ENCODE measurements around the gene RAPSN.
A peak's percentile ranks its signal among the peaks of the same experiment; 100 is the strongest.

Gene RAPSN

GRCh38 chr11:47437218-47437745 lies 11.7 kb downstream of the RAPSN start:
- peaks cover 0 to 7% of the 10 kb centered on the region in 2 donors for H3K4me1 ChIP-seq (ENCODE audit: control insufficient read depth in 2 of 2, insufficient read depth in 2 of 2, low read length in 2 of 2)
- H3K27ac ChIP-seq (ENCODE audit: low read depth in 2 of 2, low read length in 2 of 2), result no peak overlapping the region
- no peak overlapping the region for H3K9ac ChIP-seq (ENCODE audit: low read depth in 1 of 2, low read length in 2 of 2)

GRCh38 chr11:47436726-47437125 lies 12.2 kb downstream of the RAPSN start:
- H3K27me3 ChIP-seq (ENCODE audit: control insufficient read depth in 2 of 2, insufficient read depth in 2 of 2, low read length in 2 of 2), result no peaks in the 10 kb centered on the region
- peaks cover 0 to 7% of the 10 kb centered on the region in 2 donors for H3K4me1 ChIP-seq (ENCODE audit: control insufficient read depth in 2 of 2, insufficient read depth in 2 of 2, low read length in 2 of 2)
- no peak overlapping the region for H3K4me3 ChIP-seq (ENCODE audit: low read length in 2 of 2)
- H3K36me3 ChIP-seq (ENCODE audit: control insufficient read depth in 2 of 2, insufficient read depth in 2 of 2, low read length in 2 of 2), result no peaks in the 10 kb centered on the region
- H3K27ac ChIP-seq (ENCODE audit: low read depth in 2 of 2, low read length in 2 of 2), result no peak overlapping the region
- H3K9me3 ChIP-seq (ENCODE audit: control insufficient read depth in 2 of 2, low read length in 2 of 2), result no peaks in the 10 kb centered on the region
- no peak overlapping the region for H3K9ac ChIP-seq (ENCODE audit: low read depth in 1 of 2, low read length in 2 of 2)

More at GRCh38 chr11:47437218-47437745, 11.7 kb downstream of the RAPSN start:
- Histone ChIP-seq H3K36me3 (ENCODE audit: control insufficient read depth in 2 of 2, insufficient read depth in 2 of 2, low read length in 2 of 2) (no peaks in the 10 kb centered on the region), H3K9me3 (ENCODE audit: control insufficient read depth in 2 of 2, low read length in 2 of 2) (no peaks in the 10 kb centered on the region), H3K4me3 (ENCODE audit: low read length in 2 of 2) (no peak overlapping the region), H3K27me3 (ENCODE audit: control insufficient read depth in 2 of 2, insufficient read depth in 2 of 2, low read length in 2 of 2) (no peaks in the 10 kb centered on the region)

- no peak overlapping the region for H3K9ac ChIP-seq (ENCODE audit: low read depth in 1 of 2, low read length in 2 of 2)
- H3K4me1 ChIP-seq (ENCODE audit: control insufficient read depth in 2 of 2, insufficient read depth in 2 of 2, low read length in 2 of 2), result peaks cover 0 to 7% of the 10 kb centered on the region in 2 donors
- H3K27ac ChIP-seq (ENCODE audit: low read depth in 2 of 2, low read length in 2 of 2), result no peak overlapping the region
- no peaks in the 10 kb centered on the region for H3K36me3 ChIP-seq (ENCODE audit: control insufficient read depth in 2 of 2, insufficient read depth in 2 of 2, low read length in 2 of 2)
- H3K9me3 ChIP-seq (ENCODE audit: control insufficient read depth in 2 of 2, low read length in 2 of 2), result no peaks in the 10 kb centered on the region
- no peak overlapping the region for H3K4me3 ChIP-seq (ENCODE audit: low read length in 2 of 2)
- no peaks in the 10 kb centered on the region for H3K27me3 ChIP-seq (ENCODE audit: control insufficient read depth in 2 of 2, insufficient read depth in 2 of 2, low read length in 2 of 2)
Observed at GRCh38 chr11:47435687-47436086, 13.2 kb downstream of the RAPSN start.

GRCh38 chr11:47434011-47434786 lies 14.7 kb downstream of the RAPSN start:
- H3K27ac ChIP-seq (ENCODE audit: low read depth in 2 of 2, low read length in 2 of 2), result no peak overlapping the region

GRCh38 chr11:47433157-47433556 lies 15.8 kb downstream of the RAPSN start:
- H3K27me3 ChIP-seq (ENCODE audit: control insufficient read depth in 2 of 2, insufficient read depth in 2 of 2, low read length in 2 of 2), result no peaks in the 10 kb centered on the region
- no peak overlapping the region for H3K4me3 ChIP-seq (ENCODE audit: low read length in 2 of 2)
- H3K36me3 ChIP-seq (ENCODE audit: control insufficient read depth in 2 of 2, insufficient read depth in 2 of 2, low read length in 2 of 2), result no peaks in the 10 kb centered on the region
- no peak overlapping the region for H3K9ac ChIP-seq (ENCODE audit: low read depth in 1 of 2, low read length in 2 of 2)
- no peak overlapping the region for H3K27ac ChIP-seq (ENCODE audit: low read depth in 2 of 2, low read length in 2 of 2)
- H3K9me3 ChIP-seq (ENCODE audit: control insufficient read depth in 2 of 2, low read length in 2 of 2), result no peaks in the 10 kb centered on the region
- peaks cover 0 to 7% of the 10 kb centered on the region in 2 donors for H3K4me1 ChIP-seq (ENCODE audit: control insufficient read depth in 2 of 2, insufficient read depth in 2 of 2, low read length in 2 of 2)

More at GRCh38 chr11:47434011-47434786, 14.7 kb downstream of the RAPSN start:
- Histone ChIP-seq H3K27me3 (ENCODE audit: control insufficient read depth in 2 of 2, insufficient read depth in 2 of 2, low read length in 2 of 2) (no peaks in the 10 kb centered on the region), H3K4me3 (ENCODE audit: low read length in 2 of 2) (no peak overlapping the region), H3K9ac (ENCODE audit: low read depth in 1 of 2, low read length in 2 of 2) (no peak overlapping the region), H3K4me1 (ENCODE audit: control insufficient read depth in 2 of 2, insufficient read depth in 2 of 2, low read length in 2 of 2) (peaks cover 0 to 7% of the 10 kb centered on the region in 2 donors), H3K36me3 (ENCODE audit: control insufficient read depth in 2 of 2, insufficient read depth in 2 of 2, low read length in 2 of 2) (no peaks in the 10 kb centered on the region), H3K9me3 (ENCODE audit: control insufficient read depth in 2 of 2, low read length in 2 of 2) (no peaks in the 10 kb centered on the region)

GRCh38 chr11:47431356-47432083 lies 17.4 kb downstream of the RAPSN start:
- Histone ChIP-seq H3K36me3 (ENCODE audit: control insufficient read depth in 2 of 2, insufficient read depth in 2 of 2, low read length in 2 of 2) (no peaks in the 10 kb centered on the region), H3K4me3 (ENCODE audit: low read length in 2 of 2) (no peak overlapping the region), H3K9me3 (ENCODE audit: control insufficient read depth in 2 of 2, low read length in 2 of 2) (no peaks in the 10 kb centered on the region), H3K27ac (ENCODE audit: low read depth in 2 of 2, low read length in 2 of 2) (no peak overlapping the region), H3K4me1 (ENCODE audit: control insufficient read depth in 2 of 2, insufficient read depth in 2 of 2, low read length in 2 of 2) (no peaks in the 10 kb centered on the region), H3K27me3 (ENCODE audit: control insufficient read depth in 2 of 2, insufficient read depth in 2 of 2, low read length in 2 of 2) (no peaks in the 10 kb centered on the region), H3K9ac (ENCODE audit: low read depth in 1 of 2, low read length in 2 of 2) (no peak overlapping the region)

GRCh38 chr11:47430524-47430923 lies 18.4 kb downstream of the RAPSN start:
- H3K27me3 ChIP-seq (ENCODE audit: control insufficient read depth in 2 of 2, insufficient read depth in 2 of 2, low read length in 2 of 2), result no peaks in the 10 kb centered on the region
- no peak overlapping the region for H3K4me3 ChIP-seq (ENCODE audit: low read length in 2 of 2)
- no peaks in the 10 kb centered on the region for H3K36me3 ChIP-seq (ENCODE audit: control insufficient read depth in 2 of 2, insufficient read depth in 2 of 2, low read length in 2 of 2)
- H3K27ac ChIP-seq (ENCODE audit: low read depth in 2 of 2, low read length in 2 of 2), result no peak overlapping the region
- no peak overlapping the region for H3K9ac ChIP-seq (ENCODE audit: low read depth in 1 of 2, low read length in 2 of 2)
- H3K4me1 ChIP-seq (ENCODE audit: control insufficient read depth in 2 of 2, insufficient read depth in 2 of 2, low read length in 2 of 2), result peaks cover 2 to 3% of the 10 kb centered on the region in 2 donors
- H3K9me3 ChIP-seq (ENCODE audit: control insufficient read depth in 2 of 2, low read length in 2 of 2), result no peaks in the 10 kb centered on the region

GRCh38 chr11:47426062-47426956 lies 22.6 kb downstream of the RAPSN start, which contains the start of gene PSMC3:
TSS of gene PSMC3 (minus strand) at chr11:47426439. CDS start at chr11:47426279, 160 bp downstream.
- H3K9me3 ChIP-seq (ENCODE audit: control insufficient read depth in 2 of 2, low read length in 2 of 2), result no peaks in the 10 kb centered on the region
- peak within 1 kb of the TSS; percentile 92 to 93 for H3K9ac ChIP-seq (ENCODE audit: low read depth in 1 of 2, low read length in 2 of 2)
- peaks cover 9 to 10% of the 10 kb centered on the region in 2 donors for H3K4me1 ChIP-seq (ENCODE audit: control insufficient read depth in 2 of 2, insufficient read depth in 2 of 2, low read length in 2 of 2)
- peak within 1 kb of the TSS; percentile 84 to 87 for H3K27ac ChIP-seq (ENCODE audit: low read depth in 2 of 2, low read length in 2 of 2)
- H3K27me3 ChIP-seq (ENCODE audit: control insufficient read depth in 2 of 2, insufficient read depth in 2 of 2, low read length in 2 of 2), result no peaks in the 10 kb centered on the region
- H3K36me3 ChIP-seq (ENCODE audit: control insufficient read depth in 2 of 2, insufficient read depth in 2 of 2, low read length in 2 of 2), result peaks cover 18 to 31% of the 10 kb centered on the region in 2 donors
- peak within 1 kb of the TSS; percentile 97 to 99 for H3K4me3 ChIP-seq (ENCODE audit: low read length in 2 of 2)

- Histone ChIP-seq H3K4me1 (ENCODE audit: control insufficient read depth in 2 of 2, insufficient read depth in 2 of 2, low read length in 2 of 2) (peaks cover 9 to 10% of the 10 kb centered on the region in 2 donors), H3K4me3 (ENCODE audit: low read length in 2 of 2) (peak overlapping the region; percentile 97 to 99), H3K27me3 (ENCODE audit: control insufficient read depth in 2 of 2, insufficient read depth in 2 of 2, low read length in 2 of 2) (no peaks in the 10 kb centered on the region), H3K36me3 (ENCODE audit: control insufficient read depth in 2 of 2, insufficient read depth in 2 of 2, low read length in 2 of 2) (peaks cover 21 to 35% of the 10 kb centered on the region in 2 donors), H3K9me3 (ENCODE audit: control insufficient read depth in 2 of 2, low read length in 2 of 2) (no peaks in the 10 kb centered on the region), H3K9ac (ENCODE audit: low read depth in 1 of 2, low read length in 2 of 2) (peak overlapping the region; percentile 92 to 93), H3K27ac (ENCODE audit: low read depth in 2 of 2, low read length in 2 of 2) (peak overlapping the region; percentile 84 to 87)
Observed at GRCh38 chr11:47425611-47426010, 23.3 kb downstream of the RAPSN start.

Data from mucosa of rectum (tissue), 2 donors.